ENCODE data around the gene TTC23L.

Gene TTC23L

GRCh38 chr5:34833976-34834793 is 4.8 kb upstream of the TTC23L start:
- DNase-seq = no peak

GRCh38 chr5:34834794-34835089 is 4.2 kb upstream of the TTC23L start:
- DNase-seq = no peak

- DNase-seq = no peak
Measured at GRCh38 chr5:34835664-34836063, 3.3 kb upstream of the TTC23L start.

- no peak for DNase-seq
Measured at GRCh38 chr5:34841816-34842215, 2.9 kb downstream of the TTC23L start.

GRCh38 chr5:34842554-34842953 is 3.6 kb downstream of the TTC23L start:
- no peak for DNase-seq

GRCh38 chr5:34843497-34843896 is 4.5 kb downstream of the TTC23L start:
- no peak for DNase-seq

- no peak for DNase-seq
Measured at GRCh38 chr5:34844106-34844505, 5.1 kb downstream of the TTC23L start.

GRCh38 chr5:34844999-34845398 is 6.0 kb downstream of the TTC23L start:
- DNase-seq = no peak

GRCh38 chr5:34847056-34847455 is 8.1 kb downstream of the TTC23L start:
- DNase-seq = no peak

GRCh38 chr5:34847552-34847951 is 8.6 kb downstream of the TTC23L start:
- DNase-seq = no peak

GRCh38 chr5:34848230-34848629 is 9.3 kb downstream of the TTC23L start:
- no peak for DNase-seq

- DNase-seq = no peak
Measured at GRCh38 chr5:34849253-34849652, 10.3 kb downstream of the TTC23L start.

- no peak for DNase-seq
Measured at GRCh38 chr5:34854459-34855174, 15.7 kb downstream of the TTC23L start.

GRCh38 chr5:34857161-34857560 is 18.2 kb downstream of the TTC23L start:
- DNase-seq = no peak

GRCh38 chr5:34857894-34858293 is 18.9 kb downstream of the TTC23L start:
- no peak for DNase-seq

- DNase-seq = no peak
Measured at GRCh38 chr5:34858790-34859189, 19.8 kb downstream of the TTC23L start.

GRCh38 chr5:34859253-34859652 is 20.3 kb downstream of the TTC23L start:
- no peak for DNase-seq

GRCh38 chr5:34863946-34864345 is 25.0 kb downstream of the TTC23L start:
- DNase-seq = no peak

- no peak for DNase-seq
Measured at GRCh38 chr5:34865091-34865490, 26.1 kb downstream of the TTC23L start.

- no peak for DNase-seq
Measured at GRCh38 chr5:34866989-34867471, 28.1 kb downstream of the TTC23L start.

- DNase-seq = no peak
Measured at GRCh38 chr5:34867660-34868059, 28.7 kb downstream of the TTC23L start.

- DNase-seq = no peak
Measured at GRCh38 chr5:34868791-34869190, 29.8 kb downstream of the TTC23L start.

GRCh38 chr5:34869256-34869655 is 30.3 kb downstream of the TTC23L start:
- no peak for DNase-seq

GRCh38 chr5:34870382-34870781 is 31.4 kb downstream of the TTC23L start:
- DNase-seq = no peak

GRCh38 chr5:34876275-34876674 is 37.3 kb downstream of the TTC23L start:
- DNase-seq = no peak

Measured in activated CD4-positive, CD25-positive, alpha-beta regulatory T cell treated with anti-CD3 and anti-CD28 coated beads, Interleukin-2, amount 50 U/mL, for 72 hours (primary cell).